Posterior cingulate gyrus (tissue), 11 donors: ENCODE measurements around the gene PSMB2.

Experiments used
- DNase-seq, 10 donors: peaks; one replicate each; pipeline versions ENCODE4 v3.0.0 to v3.0.0-alpha.2; 2020 to 2021; ENCODE audit warnings: mixed read lengths in 3 of 10
- intact Hi-C: fragments of 100-400 bp; cut with DNase I; formaldehyde crosslinking; loops from one replicate; pipeline ENCODE4 v1.15.1; 2023

PSMB2 gene

GRCh38 chr1:35644204-35644603, 2.9 kb upstream of the PSMB2 start:
- intact Hi-C loops: loop anchor here (5.0 kb wide), 1 partner anchor 87 kb away; the partner anchor contains the start of genes KIAA0319L and NCDN
- no peak for DNase-seq

- no peak for DNase-seq
Measured at GRCh38 chr1:35642471-35642955, 1.2 kb upstream of the PSMB2 start.

GRCh38 chr1:35640380-35641232, 720 bp downstream of the PSMB2 start:
- intact Hi-C loops: loop anchor here (5.0 kb wide), 1 partner anchor 83 kb away; the partner anchor contains the start of genes KIAA0319L and NCDN

More at GRCh38 chr1:35642471-35642955, 1.2 kb upstream of the PSMB2 start:
- intact Hi-C loops: loop anchor here (2.0 to 5.0 kb wide), 2 partner anchors 72 to 85 kb away; partner anchors contain the start of genes KIAA0319L and NCDN

GRCh38 chr1:35637401-35637809, 3.9 kb downstream of the PSMB2 start:
- intact Hi-C loops: no loop called here
- no peak for DNase-seq

More at GRCh38 chr1:35640380-35641232, 720 bp downstream of the PSMB2 start:
- no peak for DNase-seq

- no peak for DNase-seq
- intact Hi-C loops: no loop called here
Measured at GRCh38 chr1:35633547-35633946, 7.8 kb downstream of the PSMB2 start.

GRCh38 chr1:35631396-35631795, 9.9 kb downstream of the PSMB2 start:
- intact Hi-C loops: no loop called here
- DNase-seq: no peak

GRCh38 chr1:35629051-35629450, 12.3 kb downstream of the PSMB2 start:
- no peak for DNase-seq
- intact Hi-C loops: no loop called here

GRCh38 chr1:35623832-35624231, 17.5 kb downstream of the PSMB2 start:
- DNase-seq: no peak
- intact Hi-C loops: no loop called here

- no peak for DNase-seq
- intact Hi-C loops: no loop called here
Measured at GRCh38 chr1:35622510-35623178, 18.7 kb downstream of the PSMB2 start.

- intact Hi-C loops: no loop called here
- no peak for DNase-seq
Measured at GRCh38 chr1:35619237-35620121, 21.8 kb downstream of the PSMB2 start.

- intact Hi-C loops: no loop called here
- DNase-seq: peak in 1 of 10 donors; percentile 11
Measured at GRCh38 chr1:35615440-35615839, 25.9 kb downstream of the PSMB2 start.

GRCh38 chr1:35611655-35612054, 29.7 kb downstream of the PSMB2 start:
- intact Hi-C loops: no loop called here
- DNase-seq: no peak

GRCh38 chr1:35605867-35606182, 35.5 kb downstream of the PSMB2 start:
- DNase-seq: no peak
- intact Hi-C loops: no loop called here

GRCh38 chr1:35605071-35605866, 36.1 kb downstream of the PSMB2 start:
- DNase-seq: no peak

GRCh38 chr1:35603941-35604340, 37.4 kb downstream of the PSMB2 start:
- no peak for DNase-seq
- intact Hi-C loops: no loop called here

More at GRCh38 chr1:35605071-35605866, 36.1 kb downstream of the PSMB2 start:
- intact Hi-C loops: no loop called here

GRCh38 chr1:35603468-35603867, 37.9 kb downstream of the PSMB2 start:
- intact Hi-C loops: no loop called here
- peak in 1 of 10 donors; percentile 36 for DNase-seq

- DNase-seq: no peak
- intact Hi-C loops: no loop called here
Measured at GRCh38 chr1:35600593-35600992, 40.7 kb downstream of the PSMB2 start.

- no peak for DNase-seq
- intact Hi-C loops: no loop called here
Measured at GRCh38 chr1:35599411-35599810, 41.9 kb downstream of the PSMB2 start.

GRCh38 chr1:35598895-35599294, 42.4 kb downstream of the PSMB2 start:
- DNase-seq: no peak
- intact Hi-C loops: no loop called here

GRCh38 chr1:35597870-35598269, 43.5 kb downstream of the PSMB2 start:
- intact Hi-C loops: no loop called here
- DNase-seq: no peak
